Measurements from ENCODE around the gene UROC1.

DNA sequence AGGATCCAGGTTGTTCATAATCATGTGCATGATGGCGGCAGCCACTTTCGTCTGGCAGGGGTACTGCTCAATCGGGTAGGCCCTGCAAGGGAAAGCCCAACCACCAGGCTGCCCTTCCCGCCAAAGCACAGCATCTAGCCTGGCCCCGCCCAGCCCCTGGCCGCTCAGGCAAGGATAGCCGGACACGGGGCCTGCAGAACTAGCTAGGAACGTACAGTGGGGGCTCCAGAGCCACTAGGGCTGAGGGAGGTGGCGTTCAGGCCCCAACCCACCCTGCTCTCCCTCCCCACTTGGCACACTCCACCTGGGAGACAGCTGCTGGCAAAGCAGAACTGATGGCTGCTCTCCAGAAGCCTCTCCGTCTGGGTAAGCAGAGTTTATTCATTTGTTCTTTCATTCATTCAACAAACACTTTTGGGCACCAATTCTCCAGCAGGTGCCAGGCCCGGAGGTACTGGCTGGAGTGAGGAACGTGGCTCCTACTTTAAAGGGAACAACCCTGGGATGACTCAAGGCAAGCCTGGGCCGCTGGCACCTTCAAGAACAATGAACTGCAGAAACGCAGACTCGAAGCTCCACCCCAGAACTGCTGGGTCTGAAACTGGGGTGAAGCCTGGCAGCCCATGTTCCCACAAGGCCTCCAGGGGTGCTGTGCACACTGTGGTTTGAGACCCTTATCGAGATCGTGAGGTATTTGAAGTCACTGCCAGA lies 7.8 kb downstream of the UROC1 start:
- TF ChIP-seq ZNF274 (IDR thresholded peaks at IDR 0.05; ENCODE audit: low read depth, low read length) (no peak), YY1 (IDR thresholded peaks at IDR 0.05; ENCODE audit: insufficient read depth, insufficient read length) (no peak)

All from NT2/D1 (cell line).